Right cardiac atrium (tissue), 5 donors: Measurements from ENCODE around the gene NUDT7. TPM values are rescaled to one million over a fixed set of nuclear protein-coding genes. Genes with fewer than 3 reads are reported as not detected.
A peak's percentile ranks its signal among the peaks of the same experiment; 100 is the strongest.

ENCODE experiments used
- ATAC-seq, 2 donors: fragments of 200-7000 bp; cut with Tn5 transposase; one replicate each; pipeline versions ENCODE4 v1.8.0 to v1.9.1; 2020; ENCODE audit warnings: moderate library complexity in 2 of 2, mild to moderate bottlenecking in 1 of 2
- DNase-seq, 3 donors: peaks; one replicate each; pipeline ENCODE4 v3.0.0-alpha.2; 2020
- H3K27ac ChIP-seq: one replicate; pipeline ENCODE4 v1.5.1; 2013; ENCODE audit warnings: mild to moderate bottlenecking, low read length, control low read depth, moderate library complexity
- H3K27me3 ChIP-seq: one replicate; pipeline ENCODE4 v1.6.1; 2013; ENCODE audit not compliant: control insufficient read depth, insufficient read depth
- H3K4me1 ChIP-seq: one replicate; pipeline ENCODE4 v1.6.1; 2013; ENCODE audit warnings: low read length; ENCODE audit not compliant: control insufficient read depth, insufficient read depth
- H3K4me3 ChIP-seq: one replicate; pipeline ENCODE4 v1.5.1; 2013; ENCODE audit warnings: low read length, control low read depth
- H3K9me3 ChIP-seq: one replicate; pipeline ENCODE4 v1.6.1; 2013; ENCODE audit warnings: low read length; ENCODE audit not compliant: control insufficient read depth
- WGBS: extraction: QIAGEN DNeasy Blood & Tissue Kit; methylation state at CpG from one replicate; pipeline ENCODE4 v1.1.7; 2013; 5-methylcytosine and 5-hydroxymethylcytosine counted together
- intact Hi-C, 4 donors: fragments of 100-400 bp; cut with DNase I; formaldehyde crosslinking; loops; one replicate each; pipeline versions ENCODE4 v1.11.0 to v1.14.0; 2022 to 2023
- polyA plus RNA-seq: library from polyadenylated mRNA; stranded (reverse); fragments of 200-250 nt; gene quantifications from one replicate; pipeline ENCODE4 v1.2.3, GENCODE V29; 2013
- total RNA-seq, 4 donors: library from RNA; stranded (reverse); fragmentation: NEBNext Ultra II Directional; extraction: Animal tissue kit (Norgen Biotek cat#: 25700); gene quantifications; one replicate each; pipeline ENCODE4 v1.2.1, GENCODE V29; 2021
- donor health status: healthy with polysubstance abuse.
- donor health status: DM: no; HTN: yes; CAD: no.
- donor health status: DM: no; HTN: no; CAD: no.
- donor health status: DM: no; HTN: yes; CAD: no; lungs with severe emphysema.
- donor health status: DM: yes; HTN: yes; CAD: no.

The NUDT7 gene
- total and polyA plus RNA-seq, 5 donors: 15.2 to 44.3 (median 34.7) TPM

GRCh38 chr16:77777745-77778144 lies 55.4 kb downstream of the NUDT7 start:
- Histone ChIP-seq H3K27me3 (no peaks in the 10 kb centered on the region), H3K4me1 (no peaks in the 10 kb centered on the region), H3K4me3 (no peak overlapping the region), H3K9me3 (no peaks in the 10 kb centered on the region), H3K27ac (no peak overlapping the region)
- DNase-seq (no peak), ATAC-seq (no peak)
- 95% methylated on average over 4 of the region's 4 CpGs for WGBS
- intact Hi-C loops: no loop called here

GRCh38 chr16:77780378-77780837 lies 58.1 kb downstream of the NUDT7 start:
- H3K9me3 ChIP-seq: no peaks in the 10 kb centered on the region
- DNase-seq (no peak), ATAC-seq (no peak)
- H3K27me3 ChIP-seq: no peaks in the 10 kb centered on the region
- intact Hi-C loops: no loop called here
- H3K4me3 ChIP-seq: no peak overlapping the region
- 68% methylated on average over 9 of the region's 9 CpGs for WGBS
- H3K27ac ChIP-seq: no peak overlapping the region
- H3K4me1 ChIP-seq: no peaks in the 10 kb centered on the region

- DNase-seq: no peak
- no peak overlapping the region for H3K27ac ChIP-seq
- H3K4me3 ChIP-seq: no peak overlapping the region
- H3K4me1 ChIP-seq: no peaks in the 10 kb centered on the region
- H3K9me3 ChIP-seq: no peaks in the 10 kb centered on the region
- no peaks in the 10 kb centered on the region for H3K27me3 ChIP-seq
- ATAC-seq: no peak
- intact Hi-C loops: no loop called here
Observed at GRCh38 chr16:77781091-77781490, 58.8 kb downstream of the NUDT7 start.

GRCh38 chr16:77782694-77783093 lies 60.4 kb downstream of the NUDT7 start:
- no peak for DNase-seq
- intact Hi-C loops: no loop called here

GRCh38 chr16:77784441-77785372 lies 62.4 kb downstream of the NUDT7 start:
- 90% methylated on average over 38 of the region's 38 CpGs for WGBS
- H3K4me3 ChIP-seq: no peak overlapping the region
- ATAC-seq (no peak), DNase-seq (peak in 1 of 3 donors; percentile 41)
- no peaks in the 10 kb centered on the region for H3K27me3 ChIP-seq
- H3K4me1 ChIP-seq: no peaks in the 10 kb centered on the region
- no peaks in the 10 kb centered on the region for H3K9me3 ChIP-seq
- no peak overlapping the region for H3K27ac ChIP-seq
- intact Hi-C loops: no loop called here

More at GRCh38 chr16:77782694-77783093, 60.4 kb downstream of the NUDT7 start:
- Histone ChIP-seq H3K27me3 (no peaks in the 10 kb centered on the region), H3K27ac (no peak overlapping the region), H3K4me3 (no peak overlapping the region), H3K4me1 (no peaks in the 10 kb centered on the region), H3K9me3 (no peaks in the 10 kb centered on the region)
- peak in 1 of 2 donors; percentile 38 for ATAC-seq
- WGBS: 25% methylated on average over 2 of the region's 2 CpGs

GRCh38 chr16:77785373-77785764 lies 63.1 kb downstream of the NUDT7 start:
- H3K27me3 ChIP-seq: no peaks in the 10 kb centered on the region
- H3K4me1 ChIP-seq: no peaks in the 10 kb centered on the region
- H3K9me3 ChIP-seq: no peaks in the 10 kb centered on the region
- 85% methylated on average over 2 of the region's 2 CpGs for WGBS
- H3K4me3 ChIP-seq: no peak overlapping the region
- H3K27ac ChIP-seq: no peak overlapping the region
- ATAC-seq (no peak), DNase-seq (no peak)
- intact Hi-C loops: no loop called here

GRCh38 chr16:77786186-77786847 lies 64.0 kb downstream of the NUDT7 start:
- no peak overlapping the region for H3K27ac ChIP-seq
- DNase-seq (no peak), ATAC-seq (no peak)
- H3K9me3 ChIP-seq: no peaks in the 10 kb centered on the region
- intact Hi-C loops: no loop called here
- no peaks in the 10 kb centered on the region for H3K4me1 ChIP-seq
- WGBS: 43% methylated on average over 5 of the region's 5 CpGs
- H3K27me3 ChIP-seq: no peaks in the 10 kb centered on the region
- H3K4me3 ChIP-seq: no peak overlapping the region

GRCh38 chr16:77787452-77787851 lies 65.1 kb downstream of the NUDT7 start:
- no peak overlapping the region for H3K27ac ChIP-seq
- no peak overlapping the region for H3K4me3 ChIP-seq
- ATAC-seq (no peak), DNase-seq (no peak)
- 57% methylated on average over 2 of the region's 2 CpGs for WGBS
- H3K4me1 ChIP-seq: no peaks in the 10 kb centered on the region
- intact Hi-C loops: no loop called here
- no peaks in the 10 kb centered on the region for H3K9me3 ChIP-seq
- H3K27me3 ChIP-seq: no peaks in the 10 kb centered on the region

GRCh38 chr16:77788181-77789084 lies 66.1 kb downstream of the NUDT7 start, which contains the start of gene VAT1L:
VAT1L (plus strand) TSS chr16:77788564; CDS start chr16:77788683, 119 bp downstream.
- WGBS: under 1% methylated on average over 78 of the region's 78 CpGs
- Histone ChIP-seq H3K27ac (no peak within 1 kb of the TSS), H3K9me3 (no peaks in the 10 kb centered on the region), H3K4me3 (peak within 1 kb of the TSS; percentile 34), H3K27me3 (no peaks in the 10 kb centered on the region), H3K4me1 (no peaks in the 10 kb centered on the region)
- DNase-seq (peak; percentile 42 to 72 (median 68)), ATAC-seq (peak; percentile 90 to 92)
- intact Hi-C loops: no loop called here

- 7% methylated on average over 34 of the region's 34 CpGs for WGBS
- H3K9me3 ChIP-seq: no peaks in the 10 kb centered on the region
- ATAC-seq (peak in 1 of 2 donors; percentile 17), DNase-seq (no peak)
- intact Hi-C loops: no loop called here
- H3K27ac ChIP-seq: no peak overlapping the region
- H3K27me3 ChIP-seq: no peaks in the 10 kb centered on the region
- H3K4me1 ChIP-seq: no peaks in the 10 kb centered on the region
- H3K4me3 ChIP-seq: peak overlapping the region; percentile 34
Observed at GRCh38 chr16:77789085-77790008, 67.0 kb downstream of the NUDT7 start.
